ENCODE measurements around the gene UBE4B.

DNA sequence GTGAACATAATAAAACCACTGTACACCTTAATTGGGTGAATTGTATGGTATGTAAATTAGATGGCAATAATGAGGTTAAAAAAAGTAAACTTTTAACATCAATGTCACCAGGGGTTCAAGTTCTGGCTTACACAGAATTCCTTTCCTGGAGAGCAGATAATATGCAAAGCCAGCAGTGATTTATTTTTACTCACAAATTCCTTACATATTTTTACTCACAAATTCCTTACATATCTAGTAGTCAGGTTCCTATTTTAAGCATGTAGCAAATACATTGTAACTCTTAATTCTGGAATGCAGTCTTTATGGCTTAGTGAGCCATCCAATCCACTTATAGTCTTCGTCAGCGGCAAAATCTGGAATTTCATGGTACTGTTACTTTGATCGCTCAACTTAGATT is 1.3 kb upstream of the UBE4B start:
- TF ChIP-seq RNF2 (IDR thresholded peaks at IDR 0.05; ENCODE audit: borderline replicate concordance, low read depth) (no peak), RCOR1 (IDR thresholded peaks at IDR 0.05; ENCODE audit: low read depth, low read length) (no peak), POLR2A (IDR thresholded peaks at IDR 0.05; ENCODE audit: low read length) (no peak), HDAC2 (IDR thresholded peaks at IDR 0.05) (no peak), CHD4 (IDR thresholded peaks at IDR 0.05; ENCODE audit: borderline replicate concordance) (no peak), ESRRA (IDR thresholded peaks at IDR 0.05; ENCODE audit: borderline replicate concordance, low read length) (no peak), BHLHE40 (IDR thresholded peaks at IDR 0.05; ENCODE audit: low read depth, low read length) (no peak), MYC (IDR thresholded peaks at IDR 0.05; ENCODE audit: borderline replicate concordance, low read length) (no peak), REST (IDR thresholded peaks at IDR 0.05) (no peak), CEBPB (IDR thresholded peaks at IDR 0.05) (no peak)
- TF ChIP-seq, protein P1, sequence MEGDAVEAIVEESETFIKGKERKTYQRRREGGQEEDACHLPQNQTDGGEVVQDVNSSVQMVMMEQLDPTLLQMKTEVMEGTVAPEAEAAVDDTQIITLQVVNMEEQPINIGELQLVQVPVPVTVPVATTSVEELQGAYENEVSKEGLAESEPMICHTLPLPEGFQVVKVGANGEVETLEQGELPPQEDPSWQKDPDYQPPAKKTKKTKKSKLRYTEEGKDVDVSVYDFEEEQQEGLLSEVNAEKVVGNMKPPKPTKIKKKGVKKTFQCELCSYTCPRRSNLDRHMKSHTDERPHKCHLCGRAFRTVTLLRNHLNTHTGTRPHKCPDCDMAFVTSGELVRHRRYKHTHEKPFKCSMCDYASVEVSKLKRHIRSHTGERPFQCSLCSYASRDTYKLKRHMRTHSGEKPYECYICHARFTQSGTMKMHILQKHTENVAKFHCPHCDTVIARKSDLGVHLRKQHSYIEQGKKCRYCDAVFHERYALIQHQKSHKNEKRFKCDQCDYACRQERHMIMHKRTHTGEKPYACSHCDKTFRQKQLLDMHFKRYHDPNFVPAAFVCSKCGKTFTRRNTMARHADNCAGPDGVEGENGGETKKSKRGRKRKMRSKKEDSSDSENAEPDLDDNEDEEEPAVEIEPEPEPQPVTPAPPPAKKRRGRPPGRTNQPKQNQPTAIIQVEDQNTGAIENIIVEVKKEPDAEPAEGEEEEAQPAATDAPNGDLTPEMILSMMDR (IDR thresholded peaks at IDR 0.05): no peak
